BE2C (cell line): ENCODE data around the gene MINPP1.

Experiments
- DNase-seq: peaks from one replicate; pipeline ENCODE4 v3.0.0-alpha.2; 2020
- H3K27me3 ChIP-seq: fragments of 250-450 bp; sonication (Bioruptor Pico); 2 replicates; pipeline ENCODE4 v1.5.1; 2020; ENCODE audit warnings: mild to moderate bottlenecking
- H3K36me3 ChIP-seq: fragments of 250-450 bp; sonication (Bioruptor Pico); 2 replicates; pipeline ENCODE4 v1.5.1; 2020; ENCODE audit warnings: mild to moderate bottlenecking
- H3K4me1 ChIP-seq: fragments of 250-450 bp; sonication (Bioruptor Pico); 2 replicates; pipeline ENCODE4 v1.5.1; 2020
- H3K4me3 ChIP-seq: 2 replicates; pipeline ENCODE4 v1.5.1; 2011; ENCODE audit warnings: low read depth, low read length
- H3K9me3 ChIP-seq: fragments of 250-450 bp; sonication (Bioruptor Pico); 2 replicates; pipeline ENCODE4 v1.5.1; 2020
- CTCF ChIP-seq: IDR thresholded peaks from 2 replicates; pipeline ENCODE4 v1.5.1; 2012; ENCODE audit warnings: mild to moderate bottlenecking, low read depth, low read length

The MINPP1 gene

GRCh38 chr10:87523731-87524130 is 19.0 kb downstream of the MINPP1 start:
- no peak for TF ChIP-seq CTCF
- H3K4me3 ChIP-seq: no peak overlapping the region
- no peaks in the 10 kb centered on the region for H3K27me3 ChIP-seq
- no peaks in the 10 kb centered on the region for H3K4me1 ChIP-seq
- no peak for DNase-seq
- H3K9me3 ChIP-seq: no peaks in the 10 kb centered on the region
- H3K36me3 ChIP-seq: peaks cover 18% of the 10 kb centered on the region

GRCh38 chr10:87524296-87524695 is 19.6 kb downstream of the MINPP1 start:
- no peaks in the 10 kb centered on the region for H3K27me3 ChIP-seq
- H3K4me3 ChIP-seq: no peak overlapping the region
- DNase-seq: no peak
- no peak for TF ChIP-seq CTCF
- H3K36me3 ChIP-seq: peaks cover 18% of the 10 kb centered on the region
- H3K9me3 ChIP-seq: no peaks in the 10 kb centered on the region
- no peaks in the 10 kb centered on the region for H3K4me1 ChIP-seq

- Histone ChIP-seq H3K9me3 (no peaks in the 10 kb centered on the region), H3K27me3 (no peaks in the 10 kb centered on the region), H3K4me3 (no peak overlapping the region), H3K36me3 (peaks cover 5% of the 10 kb centered on the region), H3K4me1 (no peaks in the 10 kb centered on the region)
- no peak for DNase-seq
- no peak for TF ChIP-seq CTCF
These were observed 27.4 kb downstream of the MINPP1 start for GRCh38 chr10:87531908-87532622.

- no peaks in the 10 kb centered on the region for H3K4me1 ChIP-seq
- no peaks in the 10 kb centered on the region for H3K27me3 ChIP-seq
- no peaks in the 10 kb centered on the region for H3K9me3 ChIP-seq
- no peak for DNase-seq
- no peak overlapping the region for H3K4me3 ChIP-seq
- H3K36me3 ChIP-seq: peaks cover 5% of the 10 kb centered on the region
- TF ChIP-seq CTCF: no peak
These were observed 28.0 kb downstream of the MINPP1 start for GRCh38 chr10:87532696-87533095.

- Histone ChIP-seq H3K27me3 (no peaks in the 10 kb centered on the region), H3K9me3 (no peaks in the 10 kb centered on the region), H3K4me3 (no peak overlapping the region), H3K4me1 (no peaks in the 10 kb centered on the region), H3K36me3 (peaks cover 5% of the 10 kb centered on the region)
- no peak for DNase-seq
- no peak for TF ChIP-seq CTCF
These were observed 29.6 kb downstream of the MINPP1 start for GRCh38 chr10:87534173-87534858.
